MM.1S (cell line): Measurements from ENCODE around the gene FLAD1.

Experiments
- DNase-seq: peaks from one replicate; pipeline ENCODE4 v3.0.0-alpha.2; 2015
- H2AFZ ChIP-seq: fragments of 300-600 bp; sonication (generic); 2 replicates; pipeline ENCODE4 v1.6.0; 2016; ENCODE audit warnings: antibody characterized with exemption, low read length
- H3F3A ChIP-seq: fragments of 300-600 bp; sonication (generic); 2 replicates; pipeline ENCODE4 v1.6.1; 2016; ENCODE audit warnings: mild to moderate bottlenecking, antibody characterized with exemption, low read length, moderate library complexity, mixed read lengths; ENCODE audit not compliant: insufficient read depth
- H3K27ac ChIP-seq: fragments of 300-600 bp; sonication (generic); 2 replicates; pipeline ENCODE4 v1.5.1; 2016; ENCODE audit warnings: mild to moderate bottlenecking, low read length
- H3K27me3 ChIP-seq: fragments of 300-600 bp; sonication (generic); replicated peaks from 2 replicates; pipeline ENCODE4 v1.6.0; 2016; ENCODE audit warnings: low read length; ENCODE audit not compliant: insufficient read depth
- H3K36me3 ChIP-seq: fragments of 300-600 bp; sonication (generic); replicated peaks from 2 replicates; pipeline ENCODE4 v1.6.1; 2016; ENCODE audit warnings: mild to moderate bottlenecking, low read length, mixed read lengths; ENCODE audit not compliant: insufficient read depth
- H3K4me1 ChIP-seq: fragments of 300-600 bp; sonication (generic); 2 replicates; pipeline ENCODE4 v1.6.1; 2016; ENCODE audit warnings: low read length, mixed read lengths
- H3K4me2 ChIP-seq: fragments of 300-600 bp; sonication (generic); 2 replicates; pipeline ENCODE4 v1.6.0; 2016; ENCODE audit warnings: low read depth, low read length
- H3K4me3 ChIP-seq: fragments of 300-600 bp; sonication (generic); 2 replicates; pipeline ENCODE4 v1.5.1; 2016; ENCODE audit warnings: low read length, mixed read lengths
- H3K79me2 ChIP-seq: fragments of 300-600 bp; sonication (generic); 2 replicates; pipeline ENCODE4 v1.6.1; 2016; ENCODE audit warnings: mixed run types, low read length, mixed read lengths
- H3K9ac ChIP-seq: fragments of 300-600 bp; sonication (generic); 2 replicates; pipeline ENCODE4 v1.6.1; 2016; ENCODE audit warnings: low read length, mixed read lengths
- H3K9me2 ChIP-seq: fragments of 300-600 bp; sonication (generic); replicated peaks from 2 replicates; pipeline ENCODE4 v1.6.1; 2016; ENCODE audit warnings: mild to moderate bottlenecking, low read length, mixed read lengths; ENCODE audit not compliant: insufficient read depth
- H3K9me3 ChIP-seq: fragments of 300-600 bp; sonication (generic); replicated peaks from 2 replicates; pipeline ENCODE4 v1.6.1; 2016; ENCODE audit warnings: mild to moderate bottlenecking, low read length, mixed read lengths; ENCODE audit not compliant: insufficient read depth
- H4K20me1 ChIP-seq: fragments of 300-600 bp; sonication (generic); 2 replicates; pipeline ENCODE4 v1.6.1; 2016; ENCODE audit warnings: mild to moderate bottlenecking, low read length, moderate library complexity, mixed read lengths; ENCODE audit not compliant: insufficient read depth
- EZH2 ChIP-seq: fragments of 300-600 bp; sonication (generic); optimal IDR thresholded peaks from 2 replicates; pipeline ENCODE3; 2017; ENCODE audit warnings: low read depth, mild to moderate bottlenecking, antibody characterized with exemption, low read length, mixed read lengths
- EZH2phosphoT487 ChIP-seq: fragments of 300-600 bp; sonication (generic); IDR thresholded peaks from 2 replicates; pipeline ENCODE4 v1.6.1; 2018; ENCODE audit warnings: antibody characterized with exemption, low read length
- TF ChIP-seq, protein P1 (sequence below): fragments of 300-600 bp; sonication (generic); IDR thresholded peaks from 2 replicates; pipeline ENCODE4 v1.5.1; 2016; ENCODE audit warnings: antibody characterized with exemption, low read length, mixed read lengths

FLAD1 gene

DNA sequence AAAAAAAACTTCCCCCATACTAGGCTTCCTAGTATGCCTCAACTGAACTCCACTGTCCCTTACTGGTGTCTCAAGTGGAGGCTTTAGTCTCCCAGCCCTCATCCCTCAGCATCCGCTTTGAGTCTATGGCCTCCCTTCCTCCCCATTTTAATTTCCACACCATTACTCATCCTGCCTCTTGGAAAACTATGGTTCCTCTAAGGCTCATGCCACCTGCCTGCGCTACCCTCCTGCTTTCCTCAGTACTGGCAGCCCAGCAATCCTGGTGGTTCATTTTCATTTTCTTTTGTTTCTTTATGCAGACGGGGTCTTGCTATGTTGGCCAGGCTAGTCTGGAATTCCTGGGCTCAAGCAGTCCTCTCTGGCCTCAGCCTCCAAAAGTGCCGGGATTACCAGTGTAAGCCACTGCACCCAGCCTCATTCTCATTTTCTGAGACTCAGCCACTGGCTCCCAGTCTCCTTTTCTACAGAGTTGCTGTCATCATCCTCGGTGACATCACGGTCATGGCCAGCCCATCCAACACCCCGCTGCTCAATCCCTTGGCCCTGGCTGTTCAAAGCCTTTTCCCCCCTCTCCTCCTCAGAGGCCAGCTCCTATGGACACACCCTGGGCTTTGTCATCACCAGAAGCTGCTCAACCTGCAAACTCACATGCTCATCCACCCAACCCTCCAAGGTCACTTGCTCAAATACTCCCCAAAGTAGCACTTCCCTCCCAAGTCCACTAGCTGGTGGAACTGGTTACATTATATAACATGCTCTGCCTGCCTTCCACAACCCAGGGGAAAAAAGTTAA, 44.3 kb upstream of the FLAD1 start:
- Histone ChIP-seq H3K36me3 (no peaks in the 10 kb centered on the region), H3K4me3 (peak overlapping the region; percentile 68; the same call in 1 of the 2 replicates), H3K4me2 (peak overlapping the region; percentile 92; the same call in 1 of the 2 replicates), H3K27ac (peak overlapping the region; percentile 91), H3K27me3 (no peaks in the 10 kb centered on the region), H2AFZ (no peak overlapping the region), H3F3A (peaks cover 65% of the 10 kb centered on the region), H3K79me2 (peaks cover 48% of the 10 kb centered on the region), H3K9me2 (no peaks in the 10 kb centered on the region), H4K20me1 (no peaks in the 10 kb centered on the region), H3K9me3 (no peaks in the 10 kb centered on the region), H3K9ac (peak overlapping the region; percentile 94; the same call in 1 of the 2 replicates), H3K4me1 (peaks cover 62% of the 10 kb centered on the region)
- TF ChIP-seq, protein P1, sequence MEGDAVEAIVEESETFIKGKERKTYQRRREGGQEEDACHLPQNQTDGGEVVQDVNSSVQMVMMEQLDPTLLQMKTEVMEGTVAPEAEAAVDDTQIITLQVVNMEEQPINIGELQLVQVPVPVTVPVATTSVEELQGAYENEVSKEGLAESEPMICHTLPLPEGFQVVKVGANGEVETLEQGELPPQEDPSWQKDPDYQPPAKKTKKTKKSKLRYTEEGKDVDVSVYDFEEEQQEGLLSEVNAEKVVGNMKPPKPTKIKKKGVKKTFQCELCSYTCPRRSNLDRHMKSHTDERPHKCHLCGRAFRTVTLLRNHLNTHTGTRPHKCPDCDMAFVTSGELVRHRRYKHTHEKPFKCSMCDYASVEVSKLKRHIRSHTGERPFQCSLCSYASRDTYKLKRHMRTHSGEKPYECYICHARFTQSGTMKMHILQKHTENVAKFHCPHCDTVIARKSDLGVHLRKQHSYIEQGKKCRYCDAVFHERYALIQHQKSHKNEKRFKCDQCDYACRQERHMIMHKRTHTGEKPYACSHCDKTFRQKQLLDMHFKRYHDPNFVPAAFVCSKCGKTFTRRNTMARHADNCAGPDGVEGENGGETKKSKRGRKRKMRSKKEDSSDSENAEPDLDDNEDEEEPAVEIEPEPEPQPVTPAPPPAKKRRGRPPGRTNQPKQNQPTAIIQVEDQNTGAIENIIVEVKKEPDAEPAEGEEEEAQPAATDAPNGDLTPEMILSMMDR: no peak
- TF ChIP-seq EZH2 (no peak), EZH2phosphoT487 (no peak)
- no peak for DNase-seq

DNA sequence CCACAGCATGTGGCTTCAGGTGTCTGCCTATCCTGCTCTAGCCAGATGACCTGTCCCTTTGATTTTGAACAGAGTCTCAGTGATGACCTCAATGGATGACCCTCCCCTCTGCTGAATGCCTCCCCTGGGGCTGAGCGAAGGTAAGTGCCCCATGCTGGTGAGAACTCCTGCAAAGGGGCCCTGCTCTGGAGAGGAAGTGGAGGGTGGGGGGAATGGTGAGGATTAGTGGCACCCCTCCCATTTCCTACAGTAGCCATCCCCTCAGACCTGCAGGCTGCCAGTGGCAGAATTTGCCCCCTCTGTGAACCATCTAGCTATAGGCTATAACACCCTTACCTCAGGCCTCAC, 43.0 kb upstream of the FLAD1 start:
- H3K27ac ChIP-seq: peak overlapping the region; percentile 91; the same call in 1 of the 2 replicates
- no peak overlapping the region for H3K4me3 ChIP-seq
- peaks cover 78% of the 10 kb centered on the region for H3F3A ChIP-seq
- TF ChIP-seq EZH2 (no peak), EZH2phosphoT487 (no peak)
- TF ChIP-seq, protein P1: no peak
- no peak for DNase-seq
- H4K20me1 ChIP-seq: no peaks in the 10 kb centered on the region
- H3K9me2 ChIP-seq: no peaks in the 10 kb centered on the region
- H3K9ac ChIP-seq: no peak overlapping the region
- H3K4me2 ChIP-seq: no peak overlapping the region
- no peak overlapping the region for H2AFZ ChIP-seq
- H3K9me3 ChIP-seq: no peaks in the 10 kb centered on the region
- H3K4me1 ChIP-seq: peaks cover 76% of the 10 kb centered on the region
- no peaks in the 10 kb centered on the region for H3K36me3 ChIP-seq
- H3K79me2 ChIP-seq: peaks cover 44% of the 10 kb centered on the region
- no peaks in the 10 kb centered on the region for H3K27me3 ChIP-seq

DNA sequence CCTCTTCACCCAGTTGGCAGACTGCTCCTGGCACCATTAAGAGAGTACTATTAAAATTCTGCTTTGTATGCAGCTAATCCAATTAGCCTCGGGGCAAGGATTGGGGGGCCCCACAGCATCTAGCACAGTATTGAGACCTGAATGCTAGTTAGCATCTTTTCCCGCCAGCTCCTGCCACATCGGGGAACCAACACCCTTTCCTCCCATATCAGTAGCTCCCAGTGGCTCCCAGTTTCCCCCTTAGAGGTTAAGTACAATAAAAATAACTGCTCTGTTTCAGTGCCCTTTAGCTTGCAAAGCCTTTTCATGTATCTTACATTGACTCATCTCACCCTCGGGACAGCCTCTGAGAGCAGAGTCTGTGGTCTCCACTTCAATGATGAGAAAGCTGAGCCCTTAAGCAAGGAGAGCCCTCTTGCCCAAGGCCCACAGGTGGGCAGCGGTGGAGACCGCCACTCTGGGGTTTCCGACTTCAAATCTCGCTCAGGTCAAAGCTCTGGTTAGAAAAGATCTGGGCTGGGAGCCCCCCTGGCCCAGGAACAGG, 42.4 kb upstream of the FLAD1 start:
- peaks cover 44% of the 10 kb centered on the region for H3K79me2 ChIP-seq
- H3K36me3 ChIP-seq: no peaks in the 10 kb centered on the region
- H3K9me3 ChIP-seq: no peaks in the 10 kb centered on the region
- H3F3A ChIP-seq: peaks cover 84% of the 10 kb centered on the region
- H3K27ac ChIP-seq: peak overlapping the region; percentile 91
- TF ChIP-seq EZH2 (no peak), EZH2phosphoT487 (no peak)
- TF ChIP-seq, protein P1: no peak
- H3K27me3 ChIP-seq: no peaks in the 10 kb centered on the region
- H2AFZ ChIP-seq: no peak overlapping the region
- H3K4me3 ChIP-seq: no peak overlapping the region
- peaks cover 76% of the 10 kb centered on the region for H3K4me1 ChIP-seq
- no peak overlapping the region for H3K4me2 ChIP-seq
- DNase-seq: no peak
- H3K9ac ChIP-seq: no peak overlapping the region
- H4K20me1 ChIP-seq: no peaks in the 10 kb centered on the region
- H3K9me2 ChIP-seq: no peaks in the 10 kb centered on the region
